Coronary artery (tissue), 2 donors: ENCODE results near the gene FAM83B.

Experiments
- DNase-seq: peaks from one replicate; pipeline ENCODE4 v3.0.0-alpha.2; 2017; ENCODE audit warnings: low spot score
- H3K27ac ChIP-seq, 2 donors: fragments of 200-600 bp; sonication (generic); one replicate each; pipeline ENCODE4 v1.5.1; 2016 to 2019
- H3K4me3 ChIP-seq: fragments of 200-600 bp; sonication (generic); 2 replicates; pipeline ENCODE4 v1.5.1; 2016; ENCODE audit warnings: mild to moderate bottlenecking, moderate library complexity
- TF ChIP-seq, protein P1 (sequence below): fragments of 200-600 bp; sonication (generic); IDR thresholded peaks from one replicate; pipeline ENCODE4 v1.5.1; 2019; ENCODE audit warnings: antibody characterized with exemption

FAM83B gene

DNA sequence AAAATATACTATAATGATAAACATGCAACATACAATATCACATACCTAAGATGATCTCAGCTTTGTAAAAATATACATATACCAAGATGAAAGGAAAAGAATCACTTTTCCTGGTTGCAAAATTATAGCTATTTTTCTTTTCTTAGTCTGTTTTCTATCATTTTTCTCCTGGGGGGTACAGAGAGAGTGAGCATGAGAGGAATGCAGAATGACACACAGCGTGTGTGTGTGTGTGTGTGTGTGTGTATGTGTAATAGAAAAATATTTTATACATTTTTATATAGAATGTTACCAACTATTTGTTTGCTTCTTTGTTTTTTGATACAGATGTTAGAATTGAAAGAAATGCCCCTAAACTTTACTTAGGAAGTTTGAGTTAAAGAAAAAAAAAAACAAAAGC is 64.3 kb downstream of the FAM83B start:
- TF ChIP-seq, protein P1, sequence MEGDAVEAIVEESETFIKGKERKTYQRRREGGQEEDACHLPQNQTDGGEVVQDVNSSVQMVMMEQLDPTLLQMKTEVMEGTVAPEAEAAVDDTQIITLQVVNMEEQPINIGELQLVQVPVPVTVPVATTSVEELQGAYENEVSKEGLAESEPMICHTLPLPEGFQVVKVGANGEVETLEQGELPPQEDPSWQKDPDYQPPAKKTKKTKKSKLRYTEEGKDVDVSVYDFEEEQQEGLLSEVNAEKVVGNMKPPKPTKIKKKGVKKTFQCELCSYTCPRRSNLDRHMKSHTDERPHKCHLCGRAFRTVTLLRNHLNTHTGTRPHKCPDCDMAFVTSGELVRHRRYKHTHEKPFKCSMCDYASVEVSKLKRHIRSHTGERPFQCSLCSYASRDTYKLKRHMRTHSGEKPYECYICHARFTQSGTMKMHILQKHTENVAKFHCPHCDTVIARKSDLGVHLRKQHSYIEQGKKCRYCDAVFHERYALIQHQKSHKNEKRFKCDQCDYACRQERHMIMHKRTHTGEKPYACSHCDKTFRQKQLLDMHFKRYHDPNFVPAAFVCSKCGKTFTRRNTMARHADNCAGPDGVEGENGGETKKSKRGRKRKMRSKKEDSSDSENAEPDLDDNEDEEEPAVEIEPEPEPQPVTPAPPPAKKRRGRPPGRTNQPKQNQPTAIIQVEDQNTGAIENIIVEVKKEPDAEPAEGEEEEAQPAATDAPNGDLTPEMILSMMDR = no peak
- H3K27ac ChIP-seq = no peak overlapping the region
- no peak overlapping the region for H3K4me3 ChIP-seq
- DNase-seq = no peak

DNA sequence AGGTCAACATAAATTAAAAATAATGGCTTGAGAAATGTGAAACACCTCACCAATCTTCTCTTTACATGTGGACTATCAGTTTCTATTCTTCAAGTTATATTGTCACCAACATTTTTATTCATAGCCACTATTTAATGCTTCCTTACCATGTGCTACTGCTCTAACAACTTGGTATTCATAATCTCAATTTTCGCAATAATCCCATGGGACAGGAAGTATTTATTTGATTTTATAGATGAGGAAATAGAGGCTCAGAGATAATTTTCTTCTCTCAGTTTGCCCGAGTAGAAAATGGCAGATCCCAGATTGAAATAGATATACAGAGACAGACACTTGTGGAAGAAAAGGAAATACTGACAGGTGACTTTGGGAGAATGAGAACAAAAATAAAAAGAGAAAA is 66.6 kb downstream of the FAM83B start:
- DNase-seq = no peak
- Histone ChIP-seq H3K4me3 (no peak overlapping the region), H3K27ac (no peak overlapping the region)
- TF ChIP-seq, protein P1 = no peak

DNA sequence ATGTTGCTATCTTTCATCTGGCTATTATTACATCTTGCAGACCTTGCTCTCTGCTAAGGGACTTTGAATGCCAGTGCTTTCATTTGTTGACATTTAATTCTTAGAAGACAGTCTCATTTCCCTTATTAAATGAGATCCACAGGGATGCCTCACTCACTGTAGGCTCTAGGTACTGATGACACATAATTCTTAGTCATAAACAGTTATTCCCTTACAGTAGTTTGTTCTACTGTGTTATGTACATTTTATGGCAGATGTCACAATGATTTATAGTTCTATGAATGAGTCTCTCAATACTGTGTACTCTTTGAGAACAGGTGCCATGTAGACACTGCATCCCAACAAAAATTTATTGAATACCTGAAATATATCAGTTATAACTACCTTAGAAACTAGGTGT is 70.3 kb downstream of the FAM83B start:
- TF ChIP-seq, protein P1 = no peak
- H3K27ac ChIP-seq = no peak overlapping the region
- H3K4me3 ChIP-seq = no peak overlapping the region
- no peak for DNase-seq

DNA sequence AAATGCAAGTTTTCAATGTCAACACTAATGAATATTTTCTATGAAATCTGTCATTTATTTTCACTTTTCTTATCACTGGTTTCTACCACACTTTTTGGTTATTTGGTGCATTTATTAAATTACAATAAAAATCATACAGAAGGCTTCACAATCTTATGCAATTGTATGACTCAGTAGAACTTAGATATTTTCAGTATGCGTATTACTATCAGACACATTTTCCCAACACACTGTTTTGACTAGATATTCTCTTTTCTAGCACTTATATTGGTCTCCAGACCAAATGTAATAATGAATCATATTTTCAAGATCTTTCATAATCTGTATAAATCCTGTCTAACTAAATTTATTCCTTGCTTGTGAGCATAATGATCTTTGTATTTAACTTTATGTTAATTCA is 74.1 kb downstream of the FAM83B start:
- TF ChIP-seq, protein P1 = no peak
- H3K4me3 ChIP-seq = no peak overlapping the region
- no peak overlapping the region for H3K27ac ChIP-seq
- DNase-seq = no peak

DNA sequence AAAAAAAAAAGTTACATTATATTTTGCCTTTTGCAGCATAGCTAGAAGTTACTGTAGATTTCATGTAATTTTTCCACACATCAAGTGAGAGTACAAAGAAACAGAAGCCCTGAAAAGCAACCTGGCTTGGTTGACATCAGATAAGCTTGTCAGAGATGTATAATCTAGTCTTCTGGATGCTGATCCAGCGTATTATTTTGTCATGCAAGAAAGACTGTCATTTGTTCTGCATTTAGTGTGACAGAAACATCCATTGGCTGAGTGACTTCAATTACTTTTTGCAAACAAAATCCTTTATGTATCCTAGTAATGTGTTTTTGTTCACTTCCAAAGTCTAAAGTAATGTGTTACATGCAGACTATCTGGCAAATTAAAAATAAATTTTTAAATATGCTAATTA is 75.3 kb downstream of the FAM83B start:
- no peak for DNase-seq
- no peak overlapping the region for H3K4me3 ChIP-seq
- no peak overlapping the region for H3K27ac ChIP-seq
- TF ChIP-seq, protein P1 = no peak

DNA sequence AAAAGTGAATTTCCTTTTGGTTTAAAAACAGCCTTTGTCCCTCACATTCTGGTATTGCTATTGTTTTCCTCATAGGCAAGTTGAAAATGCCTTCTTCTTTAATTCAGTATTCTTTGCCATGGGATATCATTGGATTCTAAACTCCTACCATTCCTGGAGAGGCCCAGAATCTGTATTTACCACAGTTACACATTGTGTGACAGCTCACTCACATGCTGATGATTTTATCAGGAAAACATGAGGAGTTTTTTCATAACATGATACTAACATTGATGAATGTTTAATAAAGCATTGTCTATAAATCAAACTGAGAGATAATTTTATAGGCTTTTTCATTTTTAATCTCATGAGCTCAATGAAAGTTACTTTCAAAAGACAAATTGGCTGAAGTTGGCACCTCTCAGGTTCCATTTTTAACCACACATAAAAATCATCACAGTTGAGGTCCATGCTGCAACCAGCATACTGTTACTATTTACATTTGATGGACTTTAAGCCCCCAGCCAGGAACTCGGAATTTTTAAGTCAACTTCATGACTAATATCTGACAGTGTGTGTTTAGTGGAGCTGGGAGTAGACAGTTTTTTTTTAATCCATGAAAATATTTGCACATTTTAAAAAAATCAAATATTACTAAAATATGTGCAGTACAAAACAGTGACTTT is 82.8 kb downstream of the FAM83B start:
- H3K4me3 ChIP-seq = no peak overlapping the region
- H3K27ac ChIP-seq = no peak overlapping the region
- DNase-seq = no peak
- TF ChIP-seq, protein P1 = no peak

DNA sequence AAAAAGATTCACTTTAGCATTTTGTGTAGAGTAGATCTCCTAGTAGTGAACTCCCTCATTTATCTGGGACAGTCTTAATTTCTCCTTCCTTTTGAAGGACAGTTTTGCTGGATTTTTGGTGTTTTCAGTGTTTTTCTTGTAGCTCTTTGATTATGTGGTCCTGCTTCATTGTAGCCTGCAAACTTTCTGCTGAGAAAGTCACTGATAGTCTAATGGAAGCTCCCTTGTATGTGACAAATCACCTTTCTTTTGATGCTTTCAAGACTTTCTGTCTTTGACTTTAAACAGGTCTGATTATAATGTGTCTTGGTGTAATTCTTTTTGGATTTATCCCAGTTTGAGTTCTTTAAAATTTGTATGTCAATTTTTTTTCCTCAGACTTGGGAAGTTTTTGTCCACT is 86.1 kb downstream of the FAM83B start:
- TF ChIP-seq, protein P1 = no peak
- no peak overlapping the region for H3K4me3 ChIP-seq
- DNase-seq = no peak
- H3K27ac ChIP-seq = no peak overlapping the region
